D721Med (cell line): ENCODE measurements around the gene CD209.
"Not testable (repeated sequence)": the region's sequence is repeated elsewhere in the genome, so short reads cannot be mapped to it uniquely, and the experiment has no call there.

Source experiments
- DNase-seq: peaks from one replicate; pipeline ENCODE4 v3.0.0; 2011; ENCODE audit warnings: low spot score; ENCODE audit not compliant: insufficient read length
- FAIRE-seq: peaks from 2 replicates; lab custom pipeline; 2011; peaks lifted over from hg19 to GRCh38; lab: Jason Lieb, UNC
- TF ChIP-seq, protein P1 (sequence below): IDR thresholded peaks from 2 replicates; pipeline ENCODE4 v1.5.1; 2012; ENCODE audit warnings: mild to moderate bottlenecking, control low read depth; ENCODE audit not compliant: insufficient read depth; ENCODE audit errors: missing control alignments

Gene CD209, protein sequence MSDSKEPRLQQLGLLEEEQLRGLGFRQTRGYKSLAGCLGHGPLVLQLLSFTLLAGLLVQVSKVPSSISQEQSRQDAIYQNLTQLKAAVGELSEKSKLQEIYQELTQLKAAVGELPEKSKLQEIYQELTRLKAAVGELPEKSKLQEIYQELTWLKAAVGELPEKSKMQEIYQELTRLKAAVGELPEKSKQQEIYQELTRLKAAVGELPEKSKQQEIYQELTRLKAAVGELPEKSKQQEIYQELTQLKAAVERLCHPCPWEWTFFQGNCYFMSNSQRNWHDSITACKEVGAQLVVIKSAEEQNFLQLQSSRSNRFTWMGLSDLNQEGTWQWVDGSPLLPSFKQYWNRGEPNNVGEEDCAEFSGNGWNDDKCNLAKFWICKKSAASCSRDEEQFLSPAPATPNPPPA

DNA sequence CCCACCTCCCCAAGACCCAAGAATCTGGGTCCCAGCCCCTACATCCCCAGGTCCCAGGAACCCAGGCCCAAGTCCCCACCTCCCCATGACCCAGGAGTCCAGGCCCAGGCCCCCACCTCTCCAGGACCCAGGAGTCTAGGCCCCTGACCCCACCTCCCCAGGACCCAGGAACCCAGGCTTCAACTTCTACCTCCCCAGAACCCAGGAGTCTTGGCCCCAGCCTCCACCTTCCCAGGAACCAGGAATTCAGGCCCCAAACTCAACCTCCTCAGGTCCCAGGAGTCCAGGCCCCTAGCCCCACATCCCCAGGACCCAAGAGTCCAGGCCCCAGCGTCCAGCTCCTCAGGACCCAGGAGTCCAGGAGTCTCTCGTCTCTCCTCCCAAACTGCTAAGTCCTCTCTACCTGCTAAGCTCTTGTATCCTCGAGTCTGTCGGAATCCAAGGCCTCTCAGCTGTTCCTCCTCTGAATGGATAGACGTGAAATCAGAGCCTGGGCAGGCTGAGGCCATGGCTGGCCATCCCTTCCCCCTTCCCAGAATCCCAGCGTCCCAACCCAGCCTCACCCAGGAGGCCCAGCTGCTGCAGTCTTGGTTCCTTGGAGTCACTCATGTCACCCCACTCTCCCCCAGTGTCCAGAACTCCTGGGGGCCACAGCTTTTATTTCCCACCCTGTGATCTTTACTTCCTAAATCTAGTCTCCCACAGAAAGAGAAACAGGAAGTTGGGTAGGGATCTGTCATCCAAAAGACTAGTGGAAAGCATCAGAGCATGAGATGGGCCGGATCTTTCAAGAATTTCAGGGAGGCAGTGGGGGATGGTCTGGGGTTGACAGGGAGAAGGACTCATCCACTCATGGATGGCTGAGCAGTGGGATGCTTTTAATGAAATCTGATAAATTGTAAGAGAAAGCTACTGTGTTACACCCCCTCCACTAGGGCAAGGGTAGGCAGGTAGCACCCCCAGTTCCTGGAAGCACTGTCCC is at the start of gene CD209:
Gene CD209 (minus strand): TSS at position 632 of the 982 bp plus-strand sequence. CDS start 23 bp downstream, at position 609.
- DNase-seq (no peak), FAIRE-seq (no peak)
- TF ChIP-seq, protein P1, sequence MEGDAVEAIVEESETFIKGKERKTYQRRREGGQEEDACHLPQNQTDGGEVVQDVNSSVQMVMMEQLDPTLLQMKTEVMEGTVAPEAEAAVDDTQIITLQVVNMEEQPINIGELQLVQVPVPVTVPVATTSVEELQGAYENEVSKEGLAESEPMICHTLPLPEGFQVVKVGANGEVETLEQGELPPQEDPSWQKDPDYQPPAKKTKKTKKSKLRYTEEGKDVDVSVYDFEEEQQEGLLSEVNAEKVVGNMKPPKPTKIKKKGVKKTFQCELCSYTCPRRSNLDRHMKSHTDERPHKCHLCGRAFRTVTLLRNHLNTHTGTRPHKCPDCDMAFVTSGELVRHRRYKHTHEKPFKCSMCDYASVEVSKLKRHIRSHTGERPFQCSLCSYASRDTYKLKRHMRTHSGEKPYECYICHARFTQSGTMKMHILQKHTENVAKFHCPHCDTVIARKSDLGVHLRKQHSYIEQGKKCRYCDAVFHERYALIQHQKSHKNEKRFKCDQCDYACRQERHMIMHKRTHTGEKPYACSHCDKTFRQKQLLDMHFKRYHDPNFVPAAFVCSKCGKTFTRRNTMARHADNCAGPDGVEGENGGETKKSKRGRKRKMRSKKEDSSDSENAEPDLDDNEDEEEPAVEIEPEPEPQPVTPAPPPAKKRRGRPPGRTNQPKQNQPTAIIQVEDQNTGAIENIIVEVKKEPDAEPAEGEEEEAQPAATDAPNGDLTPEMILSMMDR = no peak

DNA sequence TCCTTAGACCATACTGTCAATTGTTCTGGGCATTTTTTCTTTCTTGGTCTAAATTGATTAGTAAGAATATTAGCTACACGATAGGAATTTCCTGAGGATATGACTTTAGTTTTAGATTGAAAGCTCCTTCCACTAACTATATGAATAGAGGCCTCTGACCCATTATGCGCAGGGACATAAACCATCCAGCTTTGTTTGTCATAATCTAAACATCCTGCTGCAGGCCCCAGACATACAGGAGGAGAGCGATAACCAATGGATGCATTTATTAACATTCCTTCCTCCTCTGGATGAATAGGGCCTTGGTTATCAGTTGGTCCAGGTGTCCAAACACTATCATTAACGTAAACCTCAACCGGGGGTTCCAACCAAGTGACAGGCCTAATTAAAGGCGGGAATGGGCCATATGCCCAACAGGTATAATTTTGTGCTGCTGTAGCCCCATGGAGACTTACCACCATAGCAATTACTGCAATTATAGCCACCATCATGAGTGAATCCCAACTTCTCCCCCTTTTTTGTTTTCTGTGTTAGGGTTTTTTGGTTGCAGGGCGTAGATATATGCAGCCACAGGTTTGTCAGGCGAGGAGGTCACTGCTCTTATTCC is 48.3 kb upstream of the CD209 start:
- TF ChIP-seq, protein P1 = no peak
- no peak for DNase-seq
- no peak for FAIRE-seq

DNA sequence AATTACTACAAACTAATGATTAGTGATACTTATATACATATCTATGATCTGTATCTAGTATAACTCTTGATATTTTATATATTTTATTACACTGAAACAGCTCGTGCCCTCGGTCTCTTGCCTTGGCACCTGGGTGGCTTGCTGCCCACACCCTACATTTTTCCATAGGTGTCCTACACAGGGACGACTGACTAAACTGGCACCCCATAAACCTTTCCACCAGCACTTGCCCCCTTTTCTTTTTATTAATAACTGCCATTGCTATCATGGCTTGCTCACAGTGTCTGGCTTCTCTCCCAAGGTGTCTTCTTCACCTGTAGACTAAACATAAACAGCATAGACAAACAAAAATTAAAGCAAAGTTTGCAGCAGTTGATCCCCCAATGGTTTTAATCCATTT is 46.2 kb upstream of the CD209 start:
- no peak for FAIRE-seq
- TF ChIP-seq, protein P1 = no peak

DNA sequence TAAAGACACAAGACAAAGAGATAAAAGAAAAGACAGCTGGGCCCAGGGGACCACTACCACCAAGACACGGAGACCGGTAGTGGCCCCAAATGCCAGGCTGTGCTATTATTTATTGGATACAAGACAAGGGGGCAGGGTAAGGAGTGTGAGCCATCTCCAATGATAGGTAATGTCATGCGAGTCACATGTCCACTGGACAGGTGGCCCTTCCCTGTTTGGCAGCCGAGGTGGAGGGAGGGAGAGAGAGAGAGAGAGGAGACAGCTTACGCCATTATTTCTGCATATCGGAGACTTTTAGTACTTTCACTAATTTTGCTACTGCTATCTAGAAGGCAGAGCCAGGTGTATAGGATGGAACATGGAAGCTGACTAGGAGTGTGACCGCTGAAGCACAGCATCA is 45.4 kb upstream of the CD209 start:
- not testable (repeated sequence) for FAIRE-seq, DNase-seq

More for the DNA sequence above, 46.2 kb upstream of the CD209 start:
- DNase-seq = no peak

DNA sequence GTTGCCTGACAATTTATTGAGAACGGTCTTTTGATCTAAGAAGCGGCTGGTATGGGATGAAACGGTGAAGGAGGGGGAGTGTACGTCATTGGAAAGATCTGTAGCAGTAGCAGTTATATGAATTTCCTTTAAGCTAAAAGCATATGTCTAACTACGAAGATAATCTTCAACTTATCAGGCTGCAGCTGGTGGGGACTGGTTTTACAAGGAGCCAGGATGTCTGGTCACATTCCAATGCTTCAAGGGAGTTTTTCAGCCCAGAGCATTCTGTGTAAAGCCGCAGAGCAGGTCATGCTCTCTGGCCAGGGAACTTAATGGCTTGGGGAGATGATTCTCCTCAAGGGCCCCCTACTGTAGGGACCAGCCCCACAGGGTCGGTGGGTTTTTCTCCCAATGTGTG is 44.9 kb upstream of the CD209 start:
- FAIRE-seq (no peak), DNase-seq (no peak)
- TF ChIP-seq, protein P1 = no peak

DNA sequence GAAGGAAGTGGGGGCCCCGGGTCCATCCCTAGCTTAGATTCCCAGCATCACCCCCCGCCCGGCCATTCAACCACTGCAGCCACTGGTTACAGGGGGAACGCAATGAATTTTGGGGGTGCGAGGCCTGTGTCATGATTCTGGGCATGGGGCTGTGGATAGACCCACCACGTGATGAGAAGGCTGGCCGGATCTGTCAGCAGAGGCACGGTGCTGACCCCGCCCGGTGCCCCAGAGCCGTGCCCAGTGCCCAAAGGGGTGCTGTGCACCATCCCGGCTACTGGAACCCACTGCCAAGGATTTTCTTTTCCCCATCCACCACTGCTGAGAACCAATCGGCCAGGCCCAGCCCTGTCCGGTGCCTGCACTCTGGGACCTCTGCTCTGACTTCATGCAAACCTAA is 43.1 kb upstream of the CD209 start:
- FAIRE-seq = no peak

More for the DNA sequence above, 43.1 kb upstream of the CD209 start:
- TF ChIP-seq, protein P1 = no peak
- DNase-seq = no peak
